Measurements from ENCODE around the gene REPS2. TPM values are rescaled to one million over a fixed set of nuclear protein-coding genes. Genes with fewer than 3 reads are reported as not detected.

Gene REPS2
- total RNA-seq, 1 experiment from 2014 or later: 3.7 TPM

DNA sequence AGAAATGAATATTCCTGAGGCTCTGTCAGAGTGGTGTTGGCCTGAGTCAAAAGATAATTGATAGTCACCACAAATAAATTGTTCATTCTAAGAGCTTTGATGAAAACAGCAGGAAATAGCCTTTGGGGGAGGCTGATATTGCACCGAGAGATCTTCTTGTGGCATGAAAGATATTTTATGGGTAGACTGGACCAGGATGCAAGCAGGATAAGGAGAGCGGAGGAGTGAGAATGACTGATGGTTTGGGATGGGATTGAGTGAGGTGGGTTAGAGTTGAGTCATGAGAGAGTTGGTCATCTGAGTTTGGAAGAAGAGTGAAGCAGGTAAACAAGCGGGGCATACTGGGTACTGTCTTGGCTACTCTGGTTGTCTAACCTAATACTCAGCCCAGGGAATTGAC, 88.7 kb downstream of the REPS2 start:
- no peaks in the 10 kb centered on the region for H3K79me2 ChIP-seq (ENCODE audit: insufficient read depth, low read length)

More for the DNA sequence above, 88.7 kb downstream of the REPS2 start:
- H2BK5ac ChIP-seq (ENCODE audit: insufficient read length, low read length): no peak overlapping the region
- H2BK120ac ChIP-seq (ENCODE audit: low read depth, low read length, poor library complexity, severe bottlenecking): no peak overlapping the region
- H3K23ac ChIP-seq (ENCODE audit: insufficient read length, low read depth, low read length): no peak overlapping the region
- H3K9ac ChIP-seq (ENCODE audit: extremely low read depth, insufficient read length, low read length): no peak overlapping the region
- H3K4me3 Mint-ChIP-seq: no peak overlapping the region
- no peaks in the 10 kb centered on the region for H3K79me1 ChIP-seq (ENCODE audit: insufficient read depth, low read depth, low read length, poor library complexity, severe bottlenecking)
- no peak overlapping the region for H2BK12ac ChIP-seq (ENCODE audit: insufficient read length, low read depth, low read length)
- no peaks in the 10 kb centered on the region for H3K23me2 ChIP-seq (ENCODE audit: insufficient read length, low read depth, low read length, poor library complexity, severe bottlenecking)
- H2AFZ ChIP-seq (ENCODE audit: low read length): no peak overlapping the region
- no peak overlapping the region for H4K8ac ChIP-seq (replicated peaks; ENCODE audit: insufficient read length, low read depth, low read length)
- H3K36me3 Mint-ChIP-seq (ENCODE audit: insufficient read depth in 1 of 3, low read depth in 3 of 3): no peaks in the 10 kb centered on the region; a peak in 1 of 7 replicates
- no peak overlapping the region for H3K4ac ChIP-seq (ENCODE audit: low read depth, low read length)
- no peak overlapping the region for H4K5ac ChIP-seq (ENCODE audit: insufficient read length, low read depth, low read length)
- H3K27ac ChIP-seq (ENCODE audit: insufficient read length, low read depth, low read length): no peak overlapping the region
- no peaks in the 10 kb centered on the region for H3K4me1 ChIP-seq (ENCODE audit: insufficient read depth, low read length)
- H4K20me1 ChIP-seq (ENCODE audit: control insufficient read depth, insufficient read depth, insufficient read length): no peaks in the 10 kb centered on the region
- H2BK20ac ChIP-seq (ENCODE audit: low read depth, low read length, poor library complexity, severe bottlenecking): no peak overlapping the region
- no peaks in the 10 kb centered on the region for H3K9me3 ChIP-seq (ENCODE audit: control insufficient read depth, low read depth, low read length)
- no peak overlapping the region for H3K4me2 ChIP-seq (ENCODE audit: insufficient read depth, insufficient read length, low read length)
- no peak overlapping the region for H3K18ac ChIP-seq (ENCODE audit: insufficient read length, low read depth, low read length)
- TF ChIP-seq CTCF (conservative IDR thresholded peaks at IDR 0.05): no peak
- H3K9me3 Mint-ChIP-seq: no peaks in the 10 kb centered on the region
- DNase-seq: no peak
- no peak overlapping the region for H2BK15ac ChIP-seq (ENCODE audit: low read depth, low read length)
- no peak overlapping the region for H4K91ac ChIP-seq (ENCODE audit: insufficient read length, low read depth, low read length)
- H3T11ph ChIP-seq (ENCODE audit: low read length): no peak overlapping the region
- H3K14ac ChIP-seq (ENCODE audit: insufficient read depth, low read length): no peak overlapping the region
- no peak overlapping the region for H3K27ac Mint-ChIP-seq
- no CpG with 5 or more reads among the region's 3 CpGs for WGBS (ENCODE audit: extremely low coverage, insufficient read length, low lambda C conversion rate)
- no peak overlapping the region for H3K56ac ChIP-seq (ENCODE audit: insufficient read length, low read depth, low read length)
- H3K27me3 ChIP-seq (ENCODE audit: insufficient read depth, low read length): no peaks in the 10 kb centered on the region
- H3K4me1 Mint-ChIP-seq: peaks cover 2 to 4% of the 10 kb centered on the region in 2 experiments; a peak in 2 of 4 replicates
- H3K27me3 Mint-ChIP-seq (ENCODE audit: low read depth): no peaks in the 10 kb centered on the region; the same call in 1 of the 2 replicates
- no peak overlapping the region for H2AK5ac ChIP-seq (ENCODE audit: insufficient read length, low read length)
